Esophagus squamous epithelium (tissue), 5 donors: Measurements from ENCODE around the gene FXYD5. TPM values are rescaled to one million over a fixed set of nuclear protein-coding genes. Genes with fewer than 3 reads are reported as not detected.

ENCODE experiments used
- DNase-seq: peaks from one replicate; lab custom pipeline; 2025; lab: John Stamatoyannopoulos, UW
- H3K27ac ChIP-seq, 4 donors: fragments of 200-600 bp; sonication (generic); one replicate each; pipeline ENCODE4 v1.5.1; 2016 to 2019; ENCODE audit warnings: mild to moderate bottlenecking in 1 of 4
- H3K27me3 ChIP-seq, 4 donors: fragments of 200-600 bp; sonication (generic); 1 replicate in 3 of 4; 2 replicates in 1 of 4; pipeline versions ENCODE4 v1.5.1 to v1.6.0; 2017 to 2021; ENCODE audit warnings: antibody characterized with exemption in 1 of 4
- H3K36me3 ChIP-seq, 3 donors: fragments of 200-600 bp; sonication (generic); one replicate each; pipeline ENCODE4 v1.5.1; 2016 to 2019
- H3K4me1 ChIP-seq, 3 donors: fragments of 200-600 bp; sonication (generic); one replicate each; pipeline ENCODE4 v1.5.1; 2017 to 2019
- H3K4me3 ChIP-seq, 4 donors: fragments of 200-600 bp; sonication (generic); 1 replicate in 3 of 4; 2 replicates in 1 of 4; pipeline ENCODE4 v1.5.1; 2016 to 2019; ENCODE audit warnings: mild to moderate bottlenecking in 2 of 4, moderate library complexity in 1 of 4
- H3K9me3 ChIP-seq, 3 donors: fragments of 200-600 bp; sonication (generic); one replicate each; pipeline ENCODE4 v1.5.1; 2016 to 2019
- CTCF ChIP-seq, 6 experiments: fragments of 450-650 bp in 4 of 6; fragments of 200-600 bp in 2 of 6; sonication (generic) in 2 of 6; IDR thresholded peaks; one replicate each; pipeline ENCODE4 v1.5.1; 2016 to 2019; ENCODE audit warnings: antibody characterized with exemption in 6 of 6, mild to moderate bottlenecking in 4 of 6, moderate library complexity in 4 of 6
- POLR2A ChIP-seq, 4 donors: fragments of 450-650 bp; IDR thresholded peaks; one replicate each; pipeline ENCODE4 v1.6.1; 2017; ENCODE audit warnings: antibody characterized with exemption in 4 of 4, mild to moderate bottlenecking in 4 of 4, moderate library complexity in 3 of 4
- WGBS, 2 donors: methylation state at CpG; one replicate each; pipeline ENCODE4 v1.1.5; 2018; 5-methylcytosine and 5-hydroxymethylcytosine counted together
- intact Hi-C: fragments of 100-400 bp; cut with DNase I; formaldehyde crosslinking; loops from one replicate; pipeline ENCODE4 v1.15.0; 2022
- total RNA-seq, 4 donors: library from RNA; depleted of rRNA; stranded (reverse); fragments of >200 nt; gene quantifications; one replicate each; pipeline ENCODE4 v1.1.0, GENCODE V29; 2016
- donor health status: DM: yes; HTN: yes; CAD: no.

FXYD5 gene
- total RNA-seq, 4 donors from 2014 or later = 39.3 to 146 (median 45.7) TPM

- peak overlapping the region; percentile 91 to 95 (median 93) for H3K27ac ChIP-seq
- H3K9me3 ChIP-seq = no peaks in the 10 kb centered on the region
- TF ChIP-seq POLR2A (IDR thresholded peaks at IDR 0.05) (no peak), CTCF (IDR thresholded peaks at IDR 0.05) (no peak)
- peaks cover 0 to 11% (median 0%) of the 10 kb centered on the region in 3 donors for H3K36me3 ChIP-seq
- peak overlapping the region; percentile 52 to 65 (median 58) for H3K4me3 ChIP-seq
- H3K4me1 ChIP-seq = peaks cover 28 to 96% (median 33%) of the 10 kb centered on the region in 3 donors
- intact Hi-C loops = no loop called here
- no peak for DNase-seq
- H3K27me3 ChIP-seq = no peaks in the 10 kb centered on the region
- WGBS, 2 donors = 30 to 34% methylated on average over 4 to 5 of the region's 8 CpGs
Observed at GRCh38 chr19:35117116-35117515, 37.4 kb upstream of the FXYD5 start.

GRCh38 chr19:35117799-35118198 lies 36.7 kb upstream of the FXYD5 start:
- DNase-seq = no peak
- 32 to 43% methylated on average over 9 to 10 of the region's 11 CpGs for WGBS, 2 donors

GRCh38 chr19:35118268-35119020 lies 36.1 kb upstream of the FXYD5 start:
- intact Hi-C loops = no loop called here
- peaks cover 0 to 12% (median 0%) of the 10 kb centered on the region in 3 donors for H3K36me3 ChIP-seq
- H3K9me3 ChIP-seq = no peaks in the 10 kb centered on the region
- H3K4me3 ChIP-seq = peak overlapping the region; percentile 52 to 65 (median 58)
- no peak for DNase-seq
- H3K27ac ChIP-seq = peak overlapping the region; percentile 91 to 95 (median 93)
- 36 to 44% methylated on average over 5 to 6 of the region's 13 CpGs for WGBS, 2 donors
- TF ChIP-seq CTCF (IDR thresholded peaks at IDR 0.05) = no peak
- TF ChIP-seq POLR2A (IDR thresholded peaks at IDR 0.05) = peak in 2 of 4 donors; percentile 9 to 54
- H3K27me3 ChIP-seq = no peaks in the 10 kb centered on the region
- peaks cover 41 to 96% (median 45%) of the 10 kb centered on the region in 3 donors for H3K4me1 ChIP-seq

More at GRCh38 chr19:35117799-35118198, 36.7 kb upstream of the FXYD5 start:
- H3K36me3 ChIP-seq = peaks cover 0 to 12% (median 0%) of the 10 kb centered on the region in 3 donors
- peak overlapping the region; percentile 52 to 65 (median 58) for H3K4me3 ChIP-seq
- H3K27me3 ChIP-seq = no peaks in the 10 kb centered on the region
- H3K4me1 ChIP-seq = peaks cover 35 to 96% (median 39%) of the 10 kb centered on the region in 3 donors
- TF ChIP-seq POLR2A (IDR thresholded peaks at IDR 0.05) = no peak
- TF ChIP-seq CTCF (IDR thresholded peaks at IDR 0.05) = no peak
- intact Hi-C loops = no loop called here
- H3K27ac ChIP-seq = peak overlapping the region; percentile 91 to 95 (median 93)
- H3K9me3 ChIP-seq = no peaks in the 10 kb centered on the region

GRCh38 chr19:35119091-35119490 lies 35.4 kb upstream of the FXYD5 start:
- intact Hi-C loops = no loop called here
- H3K9me3 ChIP-seq = no peaks in the 10 kb centered on the region
- no peaks in the 10 kb centered on the region for H3K27me3 ChIP-seq
- WGBS, 2 donors = 24 to 40% methylated on average over 2 to 5 of the region's 14 CpGs
- H3K27ac ChIP-seq = peak overlapping the region; percentile 87 to 95 (median 93)
- DNase-seq = no peak
- peaks cover 0 to 12% (median 0%) of the 10 kb centered on the region in 3 donors for H3K36me3 ChIP-seq
- TF ChIP-seq POLR2A (IDR thresholded peaks at IDR 0.05) (no peak), CTCF (IDR thresholded peaks at IDR 0.05) (no peak)
- peak overlapping the region; percentile 52 to 65 (median 58) for H3K4me3 ChIP-seq
- H3K4me1 ChIP-seq = peaks cover 48 to 96% (median 50%) of the 10 kb centered on the region in 3 donors

- WGBS, 2 donors = 33 to 57% methylated on average over 7 to 9 of the region's 9 CpGs
- H3K27me3 ChIP-seq = no peaks in the 10 kb centered on the region
- peak overlapping the region; percentile 52 to 65 (median 58) for H3K4me3 ChIP-seq
- H3K27ac ChIP-seq = peak overlapping the region; percentile 87 to 95 (median 93)
- intact Hi-C loops = no loop called here
- H3K9me3 ChIP-seq = no peaks in the 10 kb centered on the region
- peaks cover 45 to 96% (median 50%) of the 10 kb centered on the region in 3 donors for H3K4me1 ChIP-seq
- TF ChIP-seq POLR2A (IDR thresholded peaks at IDR 0.05) (no peak), CTCF (IDR thresholded peaks at IDR 0.05) (no peak)
- peaks cover 0 to 12% (median 0%) of the 10 kb centered on the region in 3 donors for H3K36me3 ChIP-seq
- DNase-seq = no peak
Observed at GRCh38 chr19:35119578-35120155, 34.9 kb upstream of the FXYD5 start.
